Mucosa of descending colon (tissue), 3 donors: Measurements from ENCODE around the gene CLEC1B. TPM values are rescaled to one million over a fixed set of nuclear protein-coding genes. Genes with fewer than 3 reads are reported as not detected.
"Not testable (repeated sequence)": the region's sequence is repeated elsewhere in the genome, so short reads cannot be mapped to it uniquely, and the experiment has no call there.

ENCODE experiments used
- ATAC-seq: fragments of 200-7000 bp; cut with Tn5 transposase; one replicate; pipeline ENCODE4 v1.9.1; 2020; ENCODE audit warnings: mild to moderate bottlenecking, moderate library complexity
- DNase-seq, 3 donors: peaks; one replicate each; pipeline ENCODE4 v3.0.0-alpha.2; 2020
- H3K36me3 ChIP-seq: fragments of 200-600 bp; one replicate; pipeline ENCODE4 v1.8.0; 2021; ENCODE audit warnings: low read depth, mild to moderate bottlenecking
- H3K4me1 ChIP-seq: fragments of 200-600 bp; one replicate; pipeline ENCODE4 v1.8.0; 2021; ENCODE audit warnings: low read depth, mild to moderate bottlenecking
- H3K4me3 ChIP-seq: fragments of 200-600 bp; one replicate; pipeline ENCODE4 v1.8.0; 2021; ENCODE audit warnings: mild to moderate bottlenecking
- H3K9me3 ChIP-seq: fragments of 200-600 bp; one replicate; pipeline ENCODE4 v1.8.0; 2021; ENCODE audit warnings: mild to moderate bottlenecking
- intact Hi-C, 2 donors: fragments of 100-400 bp; cut with DNase I in 1 of 2; cut with micrococcal nuclease in 1 of 2; formaldehyde crosslinking; loops; one replicate each; pipeline versions ENCODE4 v1.11.0 to v1.11.1; 2022; cut with DNase I, micrococcal nuclease
- total RNA-seq, 3 donors: library from RNA; stranded (reverse); fragmentation: NEBNext Ultra II Directional in 2 of 3; extraction: Animal tissue kit (Norgen Biotek cat#: 25700) in 2 of 3; gene quantifications; one replicate each; pipeline versions ENCODE4 v1.2.1 to v1.2.4, GENCODE V29; 2021 to 2023
- TF ChIP-seq, protein P1 (sequence below): fragments of 200-600 bp; IDR thresholded peaks from one replicate; pipeline ENCODE4 v1.8.0; 2022; ENCODE audit warnings: antibody characterized with exemption, mild to moderate bottlenecking
- donor health status: DM: no; HTN: no; CAD: no; lungs with moderate emphysema.
- donor health status: DM: no; HTN: no; CAD: no.
- donor health status: DM: no; HTN: yes; CAD: no.

CLEC1B gene
- total RNA-seq, 3 donors from 2014 or later = not detected

DNA sequence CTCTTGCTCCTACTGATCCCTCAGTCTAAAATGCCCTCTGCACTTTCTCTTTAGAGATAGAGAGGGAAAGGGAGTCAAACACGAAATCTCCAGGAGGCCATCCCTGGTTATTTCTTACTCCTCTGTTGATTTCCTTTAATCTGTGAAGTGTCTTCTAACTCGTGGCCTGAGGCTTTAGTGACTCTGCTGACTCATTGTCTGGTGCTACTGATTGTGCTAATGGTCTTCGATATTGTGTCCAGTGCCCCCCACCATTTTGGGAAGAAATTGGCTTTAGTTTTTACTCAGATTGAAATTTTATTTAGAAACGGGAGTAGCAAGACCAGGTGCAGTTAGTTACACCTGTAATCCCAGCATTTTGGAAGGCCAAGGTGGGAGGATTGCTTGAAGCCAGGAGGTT is 32.4 kb upstream of the CLEC1B start:
- intact Hi-C loops = loop anchor here in 1 of 2 donors (5.0 kb wide), 1 partner anchor 111 kb away; no protein-coding TSS in a partner anchor
- ATAC-seq = no peak
- no peaks in the 10 kb centered on the region for H3K36me3 ChIP-seq

DNA sequence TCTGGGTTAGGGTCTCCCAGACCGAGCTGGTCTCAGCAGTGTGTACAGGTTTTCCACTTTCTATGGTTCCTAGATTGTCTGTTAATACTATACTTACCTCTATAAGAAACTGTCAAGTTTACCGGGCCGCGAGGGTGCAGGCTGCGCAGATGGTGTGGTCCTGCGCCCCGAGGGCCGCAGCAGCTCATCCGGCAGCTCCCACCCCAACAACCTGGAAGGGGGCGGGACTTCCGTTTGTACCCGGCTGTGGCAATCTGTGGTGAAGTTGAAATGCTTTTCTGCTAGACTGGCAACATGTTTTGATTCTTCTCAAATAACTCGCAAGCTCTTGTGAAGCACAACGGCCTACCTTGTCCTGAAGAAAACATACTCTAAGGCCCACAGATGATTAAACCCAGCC is 31.5 kb upstream of the CLEC1B start, which contains the start of gene CLEC9A:
TSS of gene CLEC9A (plus strand) at position 237 of the 400 bp plus-strand sequence. CDS start 22,006 bp downstream, outside the sequence.
- H3K4me3 ChIP-seq = no peak within 1 kb of the TSS
- H3K36me3 ChIP-seq = no peaks in the 10 kb centered on the region
- TF ChIP-seq, protein P1, sequence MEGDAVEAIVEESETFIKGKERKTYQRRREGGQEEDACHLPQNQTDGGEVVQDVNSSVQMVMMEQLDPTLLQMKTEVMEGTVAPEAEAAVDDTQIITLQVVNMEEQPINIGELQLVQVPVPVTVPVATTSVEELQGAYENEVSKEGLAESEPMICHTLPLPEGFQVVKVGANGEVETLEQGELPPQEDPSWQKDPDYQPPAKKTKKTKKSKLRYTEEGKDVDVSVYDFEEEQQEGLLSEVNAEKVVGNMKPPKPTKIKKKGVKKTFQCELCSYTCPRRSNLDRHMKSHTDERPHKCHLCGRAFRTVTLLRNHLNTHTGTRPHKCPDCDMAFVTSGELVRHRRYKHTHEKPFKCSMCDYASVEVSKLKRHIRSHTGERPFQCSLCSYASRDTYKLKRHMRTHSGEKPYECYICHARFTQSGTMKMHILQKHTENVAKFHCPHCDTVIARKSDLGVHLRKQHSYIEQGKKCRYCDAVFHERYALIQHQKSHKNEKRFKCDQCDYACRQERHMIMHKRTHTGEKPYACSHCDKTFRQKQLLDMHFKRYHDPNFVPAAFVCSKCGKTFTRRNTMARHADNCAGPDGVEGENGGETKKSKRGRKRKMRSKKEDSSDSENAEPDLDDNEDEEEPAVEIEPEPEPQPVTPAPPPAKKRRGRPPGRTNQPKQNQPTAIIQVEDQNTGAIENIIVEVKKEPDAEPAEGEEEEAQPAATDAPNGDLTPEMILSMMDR = no peak
- no peaks in the 10 kb centered on the region for H3K4me1 ChIP-seq
- ATAC-seq = no peak
- intact Hi-C loops = loop anchor here in 1 of 2 donors (5.0 kb wide), 1 partner anchor 112 kb away; no protein-coding TSS in a partner anchor
- no peak for DNase-seq
- H3K9me3 ChIP-seq = no peaks in the 10 kb centered on the region

More for the DNA sequence above, 32.4 kb upstream of the CLEC1B start:
- H3K9me3 ChIP-seq = no peaks in the 10 kb centered on the region
- H3K4me1 ChIP-seq = no peaks in the 10 kb centered on the region
- H3K4me3 ChIP-seq = no peak overlapping the region
- DNase-seq = no peak
- TF ChIP-seq, protein P1 = no peak

DNA sequence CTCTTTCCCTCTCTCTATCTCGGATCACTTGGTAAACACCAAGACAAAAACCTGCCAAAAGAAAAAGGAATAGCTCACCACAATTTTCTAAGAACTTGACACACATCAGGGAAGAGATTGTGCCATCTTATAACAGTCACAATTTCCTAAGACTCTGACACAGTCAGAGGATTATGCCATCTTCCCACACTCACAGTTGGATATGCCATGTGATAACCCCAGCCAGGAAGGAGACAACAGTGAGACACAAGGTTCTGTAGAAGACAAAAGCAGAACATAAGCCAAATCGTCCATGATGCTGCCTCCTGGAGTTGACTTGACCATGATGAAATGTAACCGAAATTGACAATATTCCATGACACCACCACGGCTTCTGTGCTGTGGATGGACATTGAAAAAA is 28.8 kb upstream of the CLEC1B start:
- ATAC-seq = no peak
- no peaks in the 10 kb centered on the region for H3K4me1 ChIP-seq
- no peaks in the 10 kb centered on the region for H3K9me3 ChIP-seq
- H3K36me3 ChIP-seq = no peaks in the 10 kb centered on the region
- intact Hi-C loops = no loop called here
- TF ChIP-seq, protein P1 = no peak
- no peak overlapping the region for H3K4me3 ChIP-seq
- DNase-seq = no peak

DNA sequence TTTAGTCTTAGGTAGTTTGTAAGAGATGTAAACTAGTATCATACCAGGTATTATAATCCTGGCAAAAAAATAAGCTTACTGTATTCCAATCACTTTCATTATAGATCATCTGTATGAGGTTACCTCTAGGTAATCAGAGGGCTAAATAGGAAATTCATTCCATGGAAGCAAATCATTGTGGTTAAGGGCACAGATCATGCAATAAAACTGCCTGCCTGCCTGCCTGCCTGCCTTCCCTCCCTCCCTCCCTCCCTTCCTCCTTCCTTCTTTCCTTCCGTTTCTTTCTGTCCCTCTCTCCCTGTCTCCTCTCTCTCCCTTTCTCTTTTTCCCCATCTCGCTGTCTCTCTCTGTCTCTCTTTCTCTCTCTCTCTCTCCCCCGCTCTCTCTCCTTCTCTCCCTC is 28.4 kb upstream of the CLEC1B start:
- no peaks in the 10 kb centered on the region for H3K9me3 ChIP-seq

DNA sequence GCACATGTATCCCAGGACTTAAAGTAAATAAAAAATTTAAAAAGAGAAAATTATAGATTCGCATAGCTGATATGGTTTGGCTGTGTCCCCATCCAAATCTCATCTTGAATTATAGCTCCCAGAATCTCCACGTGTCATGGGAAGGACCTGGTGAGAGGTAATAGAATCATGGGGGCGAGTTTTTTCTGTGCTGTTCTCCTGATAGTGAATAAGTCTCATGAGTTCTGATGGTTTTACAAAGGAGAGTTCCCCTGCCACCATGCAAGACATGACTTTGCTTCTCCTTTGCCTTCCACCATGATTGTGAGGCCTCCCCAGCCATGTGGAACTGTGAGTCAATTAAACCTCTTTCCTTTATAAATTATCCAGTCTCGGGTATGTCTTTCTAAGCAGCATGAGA is 27.7 kb upstream of the CLEC1B start:
- H3K9me3 ChIP-seq, H3K4me1 ChIP-seq, ATAC-seq, intact Hi-C loops, DNase-seq, H3K4me3 ChIP-seq, H3K36me3 ChIP-seq: not testable (repeated sequence)

More for the DNA sequence above, 28.4 kb upstream of the CLEC1B start:
- no peak overlapping the region for H3K4me3 ChIP-seq
- ATAC-seq = no peak
- no peak for DNase-seq
- no peaks in the 10 kb centered on the region for H3K36me3 ChIP-seq
- no peaks in the 10 kb centered on the region for H3K4me1 ChIP-seq
- TF ChIP-seq, protein P1 = no peak
- intact Hi-C loops = no loop called here

DNA sequence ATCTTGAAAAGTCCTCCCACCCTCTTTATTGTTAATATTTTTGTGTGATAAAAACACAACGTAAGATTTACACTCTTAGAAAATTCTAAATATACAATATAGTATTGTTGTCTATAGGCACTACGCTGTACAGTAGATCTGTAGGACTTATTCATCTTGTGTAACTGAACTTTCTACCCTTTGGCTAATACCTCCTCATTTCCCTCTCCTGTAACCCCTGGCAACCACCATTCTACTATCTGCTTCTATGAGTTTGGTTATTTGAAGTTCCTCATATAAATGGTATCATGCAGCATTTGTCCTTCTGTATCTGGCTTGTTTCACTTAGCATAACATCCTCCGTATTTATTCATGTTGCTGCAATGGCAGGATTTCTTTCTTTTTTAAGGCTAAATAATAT is 26.3 kb upstream of the CLEC1B start:
- TF ChIP-seq, protein P1 = no peak
- DNase-seq (no peak), ATAC-seq (no peak)
- no peaks in the 10 kb centered on the region for H3K4me1 ChIP-seq
- no peaks in the 10 kb centered on the region for H3K36me3 ChIP-seq
- H3K9me3 ChIP-seq = no peaks in the 10 kb centered on the region
- intact Hi-C loops = no loop called here
- H3K4me3 ChIP-seq = no peak overlapping the region
